Stimulated activated CD8-positive, alpha-beta memory T cell treated with anti-CD3 and anti-CD28 coated beads, Interleukin-12 subunit alpha, Interleukin-12 subunit beta, amount 100 ng/mL, for 4 hours (primary cell): ENCODE results near the gene ZFHX3.
"Not testable (repeated sequence)": the region's sequence is repeated elsewhere in the genome, so short reads cannot be mapped to it uniquely, and the experiment has no call there.

ENCODE experiments used
- DNase-seq: peaks from one replicate; pipeline ENCODE4 v3.0.0-alpha.2; 2020; ENCODE audit warnings: low read depth

Gene ZFHX3, protein sequence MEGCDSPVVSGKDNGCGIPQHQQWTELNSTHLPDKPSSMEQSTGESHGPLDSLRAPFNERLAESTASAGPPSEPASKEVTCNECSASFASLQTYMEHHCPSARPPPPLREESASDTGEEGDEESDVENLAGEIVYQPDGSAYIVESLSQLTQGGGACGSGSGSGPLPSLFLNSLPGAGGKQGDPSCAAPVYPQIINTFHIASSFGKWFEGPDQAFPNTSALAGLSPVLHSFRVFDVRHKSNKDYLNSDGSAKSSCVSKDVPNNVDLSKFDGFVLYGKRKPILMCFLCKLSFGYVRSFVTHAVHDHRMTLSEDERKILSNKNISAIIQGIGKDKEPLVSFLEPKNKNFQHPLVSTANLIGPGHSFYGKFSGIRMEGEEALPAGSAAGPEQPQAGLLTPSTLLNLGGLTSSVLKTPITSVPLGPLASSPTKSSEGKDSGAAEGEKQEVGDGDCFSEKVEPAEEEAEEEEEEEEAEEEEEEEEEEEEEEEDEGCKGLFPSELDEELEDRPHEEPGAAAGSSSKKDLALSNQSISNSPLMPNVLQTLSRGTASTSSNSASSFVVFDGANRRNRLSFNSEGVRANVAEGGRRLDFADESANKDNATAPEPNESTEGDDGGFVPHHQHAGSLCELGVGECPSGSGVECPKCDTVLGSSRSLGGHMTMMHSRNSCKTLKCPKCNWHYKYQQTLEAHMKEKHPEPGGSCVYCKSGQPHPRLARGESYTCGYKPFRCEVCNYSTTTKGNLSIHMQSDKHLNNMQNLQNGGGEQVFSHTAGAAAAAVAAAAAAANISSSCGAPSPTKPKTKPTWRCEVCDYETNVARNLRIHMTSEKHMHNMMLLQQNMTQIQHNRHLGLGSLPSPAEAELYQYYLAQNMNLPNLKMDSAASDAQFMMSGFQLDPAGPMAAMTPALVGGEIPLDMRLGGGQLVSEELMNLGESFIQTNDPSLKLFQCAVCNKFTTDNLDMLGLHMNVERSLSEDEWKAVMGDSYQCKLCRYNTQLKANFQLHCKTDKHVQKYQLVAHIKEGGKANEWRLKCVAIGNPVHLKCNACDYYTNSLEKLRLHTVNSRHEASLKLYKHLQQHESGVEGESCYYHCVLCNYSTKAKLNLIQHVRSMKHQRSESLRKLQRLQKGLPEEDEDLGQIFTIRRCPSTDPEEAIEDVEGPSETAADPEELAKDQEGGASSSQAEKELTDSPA (N-terminal part only)

DNA sequence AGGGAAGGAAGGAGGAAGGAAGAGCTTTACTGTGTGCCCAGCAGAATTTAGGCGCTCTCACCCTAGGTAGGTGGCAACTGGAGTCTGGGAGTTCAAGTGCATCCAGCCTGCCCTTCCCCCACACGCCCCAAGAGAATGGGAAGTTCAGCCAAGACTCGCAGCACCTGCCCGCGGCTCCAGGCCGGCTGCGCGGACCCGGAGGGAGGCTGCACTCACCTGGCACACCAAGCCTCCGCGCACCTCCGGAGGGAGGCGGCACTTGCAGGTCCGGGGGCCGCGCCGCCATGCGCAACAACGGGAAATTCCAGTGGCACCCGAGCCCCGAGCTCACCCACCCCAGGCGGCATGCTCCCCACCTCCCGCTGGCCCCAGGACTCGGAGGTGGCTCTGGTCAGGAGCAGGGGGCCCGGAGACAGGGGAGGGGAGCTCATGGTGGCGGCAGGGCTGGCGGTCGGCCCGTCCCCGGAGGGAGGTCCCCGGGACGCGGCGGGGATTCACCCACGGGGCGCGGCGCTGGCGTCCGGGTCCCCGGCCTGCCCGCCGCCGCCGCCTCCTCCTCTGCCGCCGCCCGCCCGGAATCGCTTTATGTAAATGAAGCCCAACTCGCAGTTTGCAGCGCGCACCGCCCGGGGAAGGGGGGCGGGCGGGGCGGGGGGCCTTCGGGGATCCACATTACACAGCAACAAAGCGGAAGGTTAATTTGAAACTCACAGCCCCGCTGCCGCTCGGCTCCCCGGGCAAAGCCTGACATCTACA is at the start of gene ZFHX3:
ZFHX3 (minus strand) TSS at position 593 of the 756 bp plus-strand sequence. CDS start 87,983 bp downstream, outside the sequence.
- DNase-seq, result no peak

DNA sequence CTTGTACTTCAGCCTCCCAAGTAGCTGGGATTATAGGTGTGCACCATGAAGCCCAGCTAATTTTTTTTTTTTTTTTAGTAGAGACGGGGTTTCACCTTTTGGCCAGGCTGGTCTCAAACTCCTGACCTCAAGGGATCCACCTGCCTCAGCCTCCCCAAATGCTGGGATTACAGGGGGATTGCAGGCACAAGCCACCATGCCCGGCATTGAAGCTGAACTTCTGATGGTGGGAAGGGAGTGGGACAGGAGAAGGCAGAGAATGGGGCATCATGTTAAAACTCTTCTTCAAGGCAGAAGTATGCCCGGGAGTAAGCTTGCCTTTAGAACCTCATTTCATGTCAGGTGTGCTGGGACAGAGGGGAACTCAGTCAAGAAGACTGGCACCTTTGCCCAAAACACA is 48.6 kb upstream of the ZFHX3 start:
- DNase-seq, result no peak

DNA sequence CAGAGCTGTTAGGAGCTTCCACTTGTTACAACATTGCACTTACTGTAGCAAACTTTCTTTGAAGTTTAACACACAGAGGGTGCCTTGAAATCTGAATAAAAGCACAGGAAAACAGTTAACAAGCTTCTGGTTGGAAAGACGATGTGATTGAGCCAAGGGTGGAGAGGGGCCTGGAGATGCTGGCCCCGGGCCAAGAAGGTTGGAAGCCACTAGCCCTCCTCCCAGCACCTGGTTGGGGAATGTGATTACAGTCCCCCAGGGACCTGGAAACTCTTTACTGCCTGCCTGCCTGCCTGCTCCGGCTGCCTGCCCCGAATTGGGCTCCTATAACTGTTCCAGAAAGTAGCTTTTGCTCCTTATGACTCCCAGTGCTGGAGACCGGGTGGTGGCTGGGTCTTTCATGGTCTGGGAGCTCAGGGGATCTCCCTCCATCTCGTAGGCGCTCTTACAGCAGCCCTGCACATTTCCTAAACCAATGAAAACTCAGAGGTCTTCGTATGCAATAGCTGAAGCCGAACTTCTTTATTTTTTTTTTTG is 48.0 kb upstream of the ZFHX3 start:
- DNase-seq, result no peak

DNA sequence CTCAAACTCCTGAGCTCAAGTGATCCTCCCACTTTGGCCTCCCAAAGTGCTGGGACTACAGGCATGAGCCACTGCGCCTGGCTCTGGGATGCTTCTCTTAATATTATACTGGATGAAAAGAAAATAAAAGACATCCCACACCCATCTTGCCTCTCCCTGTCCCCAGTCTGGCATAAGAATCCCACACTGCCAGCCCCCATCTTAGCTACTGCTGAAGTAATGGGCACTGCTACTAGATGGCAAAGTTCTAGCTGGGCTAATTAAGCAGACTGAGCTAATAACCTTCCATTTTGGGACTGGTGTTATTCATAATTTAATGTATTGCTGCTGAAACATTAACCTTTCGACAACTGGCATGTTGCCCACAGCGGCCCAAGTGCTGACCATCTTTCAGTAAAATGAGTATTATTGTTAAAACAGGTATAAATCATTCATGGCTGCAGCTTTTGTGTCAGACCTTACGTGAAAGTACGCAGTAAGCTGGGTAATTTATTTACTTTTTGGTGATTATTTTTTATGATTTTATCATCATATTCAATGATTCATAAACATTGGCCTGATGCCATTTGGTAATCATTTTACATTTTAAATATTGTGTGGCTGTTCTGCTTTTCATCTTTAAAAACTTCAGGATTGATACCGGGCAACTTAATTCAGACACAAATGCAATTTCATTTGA is 47.4 kb upstream of the ZFHX3 start:
- DNase-seq, result no peak

DNA sequence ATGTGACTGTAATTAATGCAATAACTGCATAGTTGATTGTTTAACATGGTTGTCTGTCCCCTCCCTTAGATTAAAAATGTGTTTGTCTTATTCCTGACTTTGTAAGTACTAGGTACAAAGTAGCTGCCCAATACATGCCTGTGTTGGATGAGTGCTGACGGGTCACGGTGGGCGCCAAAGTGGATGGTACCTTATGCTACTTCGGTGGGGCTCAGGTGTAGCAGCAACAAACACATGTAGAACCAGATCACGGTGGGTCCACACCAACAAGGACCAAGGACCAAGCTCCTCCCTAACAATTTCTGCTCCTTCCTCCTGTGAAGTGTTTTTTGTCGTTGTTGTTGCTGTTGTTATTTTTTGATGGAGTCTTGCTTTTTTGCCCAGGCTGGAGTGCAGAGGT is 46.4 kb upstream of the ZFHX3 start:
- no peak for DNase-seq

DNA sequence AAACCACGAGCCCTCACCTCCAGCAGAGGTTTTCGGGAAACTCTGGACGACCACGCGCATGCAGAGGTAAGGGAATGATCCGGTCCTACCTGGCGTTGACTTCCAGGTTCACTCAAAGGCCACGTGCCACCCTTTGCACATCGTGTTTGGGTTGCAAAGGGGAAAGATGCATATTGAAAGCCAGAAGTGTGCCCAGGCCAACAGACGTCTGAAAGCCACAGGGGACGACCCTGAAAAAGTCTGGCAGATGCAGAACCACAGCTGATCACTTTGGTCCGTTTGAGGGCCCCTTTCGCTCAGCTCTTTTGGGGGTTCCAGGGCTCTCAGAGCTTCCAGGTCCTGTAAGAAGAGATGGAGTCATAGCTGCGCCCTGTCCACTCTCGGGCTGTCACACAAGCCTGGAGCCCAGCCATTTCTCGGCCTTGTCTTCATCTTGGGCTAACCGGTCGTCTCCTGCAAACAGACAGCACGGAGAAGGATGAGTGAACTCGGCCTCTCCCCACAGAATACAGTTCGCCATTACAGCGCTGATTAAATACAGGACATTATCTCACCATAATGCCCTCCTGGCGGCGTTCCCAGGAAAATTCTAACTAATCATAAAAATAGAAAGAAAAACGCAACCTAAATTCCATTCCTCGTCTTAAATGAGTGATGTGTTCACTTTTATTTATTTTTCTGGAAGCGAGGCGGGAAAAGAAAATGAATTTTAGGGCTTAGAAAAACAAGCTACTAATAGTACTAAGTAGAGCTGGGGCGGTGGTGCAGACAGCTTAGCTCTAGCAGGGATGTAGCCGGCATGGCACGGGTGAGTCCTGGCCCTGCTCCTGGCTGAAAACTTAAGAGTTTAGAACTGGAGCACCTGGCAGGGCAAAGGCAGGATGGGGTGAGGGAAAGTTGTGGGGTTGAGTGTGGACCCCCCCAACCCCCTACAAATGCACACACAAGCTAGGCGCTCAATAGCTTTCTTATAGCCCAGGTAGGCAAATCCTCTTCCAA is 45.5 kb upstream of the ZFHX3 start:
- DNase-seq, result no peak

DNA sequence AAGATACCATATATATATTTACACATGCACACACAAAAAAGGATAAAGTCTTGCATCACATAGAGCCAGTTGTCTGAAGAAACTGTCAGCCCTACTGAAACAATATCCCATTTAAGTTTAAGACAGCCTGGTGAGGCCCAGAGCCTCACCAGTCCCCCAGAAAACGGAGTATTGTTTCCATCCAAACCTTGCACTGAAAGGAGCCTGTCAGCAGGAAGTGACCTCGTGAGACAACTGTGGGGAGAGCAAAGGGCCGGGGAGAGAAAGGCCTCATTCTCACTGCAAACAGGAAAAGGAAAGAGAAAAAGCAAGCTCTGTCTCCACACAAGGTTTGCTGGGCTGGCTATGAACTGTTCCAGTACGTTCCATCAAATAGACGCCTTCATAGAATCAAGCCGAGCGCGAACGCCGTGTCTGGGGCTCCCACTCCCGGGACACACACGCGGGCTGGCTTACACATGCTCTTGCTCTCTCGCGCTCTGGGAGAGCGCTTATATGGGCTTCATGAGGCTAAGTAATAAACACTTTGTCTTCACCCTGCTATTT is 44.4 kb upstream of the ZFHX3 start:
- DNase-seq, result no peak

DNA sequence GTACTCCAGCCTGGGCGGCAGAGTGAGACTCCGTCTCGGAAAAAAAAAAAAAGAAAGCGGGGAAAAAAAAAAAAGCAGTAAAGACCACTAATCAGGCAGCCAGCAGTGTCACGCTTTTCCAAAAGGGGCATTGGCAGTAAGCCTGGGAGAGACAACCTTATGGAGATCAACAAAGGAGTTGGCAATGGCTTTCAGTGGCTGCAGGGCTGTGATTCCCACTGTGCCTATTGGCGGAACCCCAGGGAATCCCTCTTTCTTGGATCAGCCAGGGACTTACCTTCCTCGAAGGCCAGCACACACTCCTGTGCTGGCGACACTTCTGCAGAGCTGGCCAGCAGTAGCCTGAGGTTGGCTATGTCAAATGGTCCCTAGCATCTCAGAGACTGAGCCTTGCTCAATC is 43.2 kb upstream of the ZFHX3 start:
- DNase-seq, result no peak

DNA sequence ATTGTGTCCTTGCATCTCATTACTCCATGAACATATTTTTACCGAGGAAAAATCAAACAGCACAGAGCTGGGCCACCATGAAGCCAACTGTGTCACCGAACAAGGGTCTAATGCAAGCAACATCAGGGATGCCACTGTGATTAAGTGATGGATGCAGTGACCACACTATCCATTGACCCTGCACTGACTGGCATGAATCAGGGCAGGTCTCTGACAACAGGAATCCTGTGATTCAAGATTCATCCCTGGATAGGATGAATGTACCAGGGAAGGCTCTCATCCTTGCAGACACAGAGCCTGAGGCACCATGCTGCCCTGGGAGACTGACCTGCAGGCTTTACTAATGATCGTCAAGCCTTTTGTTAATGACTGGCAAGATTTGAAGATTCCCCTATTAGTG is 41.5 kb upstream of the ZFHX3 start:
- DNase-seq, result no peak

DNA sequence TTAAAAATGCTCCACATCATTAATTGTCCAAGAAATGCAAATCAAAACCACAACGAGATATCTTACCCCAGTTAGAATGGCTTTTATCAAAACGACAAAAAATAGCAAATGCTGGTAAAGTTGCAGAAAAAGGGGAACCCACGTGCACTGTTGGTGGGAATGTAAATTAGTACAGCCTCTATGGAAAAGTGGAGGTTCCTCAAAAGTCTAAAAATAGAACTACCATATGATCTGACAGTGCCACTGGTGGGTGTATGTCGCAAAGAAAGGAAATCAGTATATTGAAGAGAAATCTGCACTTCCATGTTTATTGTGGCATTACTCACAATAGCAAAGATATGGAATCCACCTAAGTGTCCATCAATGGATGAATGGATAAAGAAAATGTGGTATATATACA is 38.2 kb upstream of the ZFHX3 start:
- no peak for DNase-seq

DNA sequence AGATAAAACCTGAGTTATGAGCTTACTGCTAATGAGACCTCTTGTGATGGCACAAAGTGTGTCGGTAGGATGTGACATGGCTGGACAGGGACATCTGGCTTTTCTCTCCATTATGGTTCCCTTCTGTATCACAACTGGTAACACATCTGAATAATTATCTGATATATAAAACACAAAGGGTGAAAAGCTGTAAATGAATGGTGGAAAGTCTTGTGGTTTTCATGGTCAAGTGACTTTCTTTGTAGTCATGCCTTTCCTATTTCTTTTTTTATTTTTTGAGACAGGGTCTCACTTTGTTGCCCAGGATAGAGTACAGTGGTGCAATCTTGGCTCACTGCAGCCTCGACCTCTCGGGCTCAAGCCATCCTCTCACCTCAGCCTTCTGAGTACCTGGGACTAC is 35.3 kb upstream of the ZFHX3 start:
- DNase-seq, result no peak

DNA sequence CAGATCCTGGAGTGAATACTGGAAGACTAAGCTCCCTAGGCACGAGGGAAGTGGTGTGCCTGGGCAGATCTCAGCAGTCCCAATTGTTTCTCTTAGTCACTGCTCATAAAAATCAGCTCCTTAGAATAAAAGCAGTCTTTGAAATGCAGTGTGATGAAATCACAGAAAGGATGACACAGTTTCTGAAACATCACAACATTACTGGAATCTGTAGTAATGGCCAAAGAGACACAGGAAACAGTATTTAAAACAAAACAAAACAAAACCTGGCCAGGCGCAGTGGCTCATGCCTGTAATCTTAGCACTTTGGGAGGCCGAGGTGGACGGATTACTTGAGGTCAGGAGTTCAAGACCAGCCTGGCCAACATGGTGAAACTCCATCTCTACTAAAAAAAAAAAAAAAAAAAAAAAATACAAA is 34.7 kb upstream of the ZFHX3 start:
- not testable (repeated sequence) for DNase-seq

DNA sequence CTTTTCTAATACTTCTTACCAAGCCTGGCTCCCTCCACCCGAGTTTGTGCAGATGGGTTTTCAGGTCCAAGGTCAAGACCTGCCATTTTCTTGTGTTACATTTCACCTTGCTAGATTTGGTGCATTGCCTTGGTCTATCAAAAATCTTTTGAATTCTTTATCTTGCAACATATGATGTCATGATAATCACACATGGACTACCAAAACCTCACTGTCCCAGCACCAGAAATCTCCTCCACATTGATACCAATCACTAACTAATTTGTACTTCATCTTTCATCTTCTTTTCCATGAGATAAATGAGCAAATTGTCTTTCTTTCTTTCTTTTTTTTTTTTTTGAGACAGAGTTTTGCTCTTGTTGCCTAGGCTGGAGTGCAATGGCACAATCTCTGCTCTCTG is 33.0 kb upstream of the ZFHX3 start:
- no peak for DNase-seq

DNA sequence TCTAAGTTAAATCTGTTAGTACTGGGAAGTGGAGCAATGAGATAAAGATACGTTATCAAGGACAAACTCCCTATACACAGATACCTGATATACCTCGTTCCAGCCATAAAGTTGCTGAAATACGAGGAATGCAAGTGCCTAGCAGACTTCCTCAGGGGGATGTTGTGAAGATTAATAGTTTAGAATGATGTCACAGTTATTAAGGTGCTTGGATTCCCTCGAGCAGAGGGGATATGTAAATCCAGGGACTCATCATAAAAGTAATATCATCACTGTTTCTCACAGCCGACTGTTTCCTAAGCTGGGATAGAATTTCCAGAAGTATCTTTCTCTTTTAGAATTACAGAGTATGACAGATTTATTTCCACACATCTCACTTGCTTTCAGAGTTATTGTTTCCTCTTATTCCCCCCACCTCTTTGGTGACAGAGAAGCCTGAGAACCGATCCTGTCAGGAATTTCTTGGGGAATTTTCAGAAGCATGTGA is 28.4 kb upstream of the ZFHX3 start:
- no peak for DNase-seq

DNA sequence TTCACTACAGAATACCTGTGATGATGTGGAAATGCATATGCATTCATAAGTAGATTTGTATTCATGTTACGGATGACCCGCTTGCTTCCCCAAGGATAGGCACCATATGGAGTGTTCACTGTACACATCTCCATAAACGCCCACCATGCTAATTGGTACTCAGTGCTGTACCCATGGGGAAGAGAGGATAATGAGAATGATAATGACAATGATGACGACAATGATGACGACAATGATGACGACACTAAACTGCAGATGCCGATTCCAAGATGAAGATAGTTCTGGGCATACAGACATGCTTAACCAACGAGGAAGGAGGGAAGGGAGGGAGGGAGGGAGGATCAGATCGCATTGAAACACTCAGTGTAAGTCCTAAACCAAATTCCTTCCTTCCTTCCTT is 26.5 kb upstream of the ZFHX3 start:
- no peak for DNase-seq

DNA sequence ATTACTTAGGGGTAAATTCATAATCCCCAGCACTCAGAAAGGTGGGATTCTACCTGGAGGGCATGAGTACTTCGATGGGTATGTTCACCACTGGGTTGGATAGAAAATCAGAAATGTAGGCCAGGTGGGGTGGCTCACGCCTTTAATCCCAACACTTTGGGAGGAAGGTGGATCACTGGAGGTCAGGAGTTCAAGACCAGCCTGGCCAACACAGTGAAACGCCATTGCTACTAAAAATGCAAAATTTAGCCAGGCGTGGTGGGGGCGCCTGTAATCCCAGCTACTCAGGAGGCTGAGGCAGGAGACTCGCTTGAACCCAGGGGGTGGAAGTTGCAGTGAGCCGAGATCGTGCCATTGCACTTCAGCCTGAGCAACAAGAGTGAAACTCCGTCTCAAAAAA is 24.1 kb upstream of the ZFHX3 start:
- not testable (repeated sequence) for DNase-seq

DNA sequence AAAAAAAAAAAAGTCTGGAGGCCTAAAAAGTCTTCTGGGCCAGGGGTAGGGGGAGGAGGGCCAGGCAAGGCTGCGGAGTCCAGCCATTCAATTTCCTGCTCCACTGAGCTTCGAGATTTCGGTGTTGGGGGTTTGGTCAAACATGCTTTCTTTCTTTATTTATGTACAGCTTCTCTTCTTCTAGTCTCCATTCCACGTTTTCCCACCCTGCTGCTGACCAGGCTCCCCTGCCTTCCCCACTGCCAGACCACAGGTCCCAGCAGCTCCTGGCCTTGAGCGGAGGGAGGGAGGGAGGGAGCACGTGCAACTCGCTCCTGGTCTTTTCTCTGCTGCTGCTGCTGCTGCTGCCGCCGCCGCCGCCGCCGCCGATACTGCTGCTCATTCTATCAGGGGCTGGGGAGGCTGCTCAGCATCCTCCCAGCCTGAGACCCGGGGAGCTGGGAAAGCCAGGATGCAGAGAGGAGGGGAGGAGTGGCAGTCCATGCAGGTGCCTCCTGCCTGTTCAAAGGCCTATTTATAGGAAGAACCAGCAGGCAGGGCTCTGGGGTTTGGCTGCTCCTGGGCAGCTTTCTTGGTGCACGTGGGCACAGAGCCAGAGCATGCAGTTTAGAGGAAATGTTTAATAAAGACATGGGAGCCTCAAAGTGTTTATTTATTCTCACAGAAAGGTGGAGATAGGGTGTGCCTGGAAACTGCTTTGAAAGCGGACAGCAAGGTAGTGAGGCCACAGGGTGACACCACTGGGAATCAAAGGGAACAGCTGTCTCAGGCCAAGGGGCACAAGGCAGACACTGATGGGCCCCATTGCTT is 23.4 kb upstream of the ZFHX3 start:
- DNase-seq, result no peak

DNA sequence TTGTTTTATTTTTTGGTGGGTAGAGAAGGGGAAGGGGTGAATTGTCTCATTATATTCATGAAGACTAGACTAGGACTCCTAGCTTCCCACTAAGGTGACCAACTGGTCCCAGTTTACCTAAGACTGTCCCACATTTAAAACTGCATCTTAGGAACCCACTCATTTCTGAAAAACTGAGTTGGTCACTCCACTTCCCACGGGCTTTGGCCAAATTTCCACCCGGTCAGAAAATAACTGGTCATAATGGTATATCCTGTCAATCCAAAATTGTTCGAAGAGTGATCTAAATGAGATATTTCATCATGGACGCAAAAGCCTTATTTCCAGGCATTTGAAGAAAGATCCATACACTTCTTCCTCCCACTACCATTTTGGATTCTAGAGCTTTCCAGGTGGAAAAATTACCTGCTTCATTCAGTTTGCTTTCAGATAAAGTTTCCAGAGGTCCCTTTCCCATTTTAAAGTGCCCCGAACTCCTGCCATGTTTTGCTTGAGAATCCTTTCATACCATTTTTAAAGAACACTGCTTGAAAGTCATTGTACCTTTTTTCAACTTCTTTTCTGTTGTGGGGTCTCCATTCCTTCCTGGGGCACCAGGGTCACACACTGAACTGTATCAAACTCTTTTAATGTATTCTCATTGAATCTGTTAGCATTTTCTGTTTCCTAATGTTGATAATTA is 21.8 kb upstream of the ZFHX3 start:
- no peak for DNase-seq
